Inflammatory macrophage (primary cell): ENCODE results near the gene TRANK1.
"Not testable (repeated sequence)": the region's sequence is repeated elsewhere in the genome, so short reads cannot be mapped to it uniquely, and the experiment has no call there.

Experiments
- DNase-seq, 2 donors: peaks; one replicate each; pipeline ENCODE4 v3.0.0-alpha.2; 2020 to 2022
- total RNA-seq, 18 experiments: gene quantifications; one replicate each; lab custom pipeline; 2026; ENCODE audit warnings: mixed read lengths in 6 of 18, inconsistent platforms in 2 of 18; lab: John Stamatoyannopoulos, UW

Gene TRANK1
- 21.2 to 77.7 (median 31.3) reads per million in 18 experiments for total RNA-seq

DNA sequence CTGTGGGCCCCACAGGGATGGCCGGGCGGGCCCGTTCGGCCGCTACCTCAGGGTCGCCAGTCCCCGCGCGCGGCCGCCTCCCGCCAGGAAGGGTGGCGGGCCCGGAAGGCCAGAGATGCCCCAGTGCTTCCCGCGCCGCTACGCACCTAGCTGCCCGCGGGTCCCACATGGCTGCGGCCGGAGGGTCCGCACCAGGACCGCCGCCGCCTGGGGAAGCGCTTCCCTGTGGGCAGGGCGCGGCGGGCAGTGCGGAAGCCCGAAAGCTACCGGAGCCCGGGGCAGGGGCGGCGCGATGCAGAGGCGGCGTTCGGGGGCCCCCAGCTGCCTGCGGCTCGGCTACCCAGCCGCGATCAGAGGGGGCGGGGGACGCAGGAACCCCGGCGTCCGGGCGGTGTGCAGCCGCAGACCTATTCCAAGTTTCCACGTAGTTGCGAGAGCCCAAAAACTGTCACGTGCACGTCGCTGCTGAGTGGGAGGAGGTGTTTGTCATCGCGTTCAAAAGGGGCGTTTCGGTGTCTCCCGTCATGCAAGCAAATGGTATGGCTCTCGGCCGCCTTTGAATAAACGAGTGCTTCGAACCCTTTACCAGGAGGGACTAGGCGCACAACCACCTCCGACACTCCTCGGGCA is at the start of gene TRANK1:
Gene TRANK1 (minus strand): TSS at position 414 of the 630 bp plus-strand sequence. CDS start 245 bp downstream, at position 169.
- DNase-seq = peak; percentile 84 to 85

GRCh38 chr3:36993326-36994283 is 48.8 kb upstream of the TRANK1 start, which contains the start of gene MLH1:
Gene MLH1 (plus strand): TSS chr3:36993518. CDS start chr3:36993548, 30 bp downstream.
- peak; percentile 95 to 100 for DNase-seq

DNA sequence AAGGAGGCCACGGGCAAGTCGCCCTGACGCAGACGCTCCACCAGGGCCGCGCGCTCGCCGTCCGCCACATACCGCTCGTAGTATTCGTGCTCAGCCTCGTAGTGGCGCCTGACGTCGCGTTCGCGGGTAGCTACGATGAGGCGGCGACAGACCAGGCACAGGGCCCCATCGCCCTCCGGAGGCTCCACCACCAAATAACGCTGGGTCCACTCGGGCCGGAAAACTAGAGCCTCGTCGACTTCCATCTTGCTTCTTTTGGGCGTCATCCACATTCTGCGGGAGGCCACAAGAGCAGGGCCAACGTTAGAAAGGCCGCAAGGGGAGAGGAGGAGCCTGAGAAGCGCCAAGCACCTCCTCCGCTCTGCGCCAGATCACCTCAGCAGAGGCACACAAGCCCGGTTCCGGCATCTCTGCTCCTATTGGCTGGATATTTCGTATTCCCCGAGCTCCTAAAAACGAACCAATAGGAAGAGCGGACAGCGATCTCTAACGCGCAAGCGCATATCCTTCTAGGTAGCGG is 48.0 kb upstream of the TRANK1 start, which contains the start of gene EPM2AIP1:
Gene EPM2AIP1 (minus strand): TSS at position 326 of the 520 bp plus-strand sequence. CDS start 54 bp downstream, at position 272.
- DNase-seq = peak in 1 of 2 donors; percentile 100

- peak; percentile 23 to 46 for DNase-seq
Observed at GRCh38 chr3:36991923-36992805, 47.3 kb upstream of the TRANK1 start.

GRCh38 chr3:36991147-36991546 is 46.3 kb upstream of the TRANK1 start:
- no peak for DNase-seq

DNA sequence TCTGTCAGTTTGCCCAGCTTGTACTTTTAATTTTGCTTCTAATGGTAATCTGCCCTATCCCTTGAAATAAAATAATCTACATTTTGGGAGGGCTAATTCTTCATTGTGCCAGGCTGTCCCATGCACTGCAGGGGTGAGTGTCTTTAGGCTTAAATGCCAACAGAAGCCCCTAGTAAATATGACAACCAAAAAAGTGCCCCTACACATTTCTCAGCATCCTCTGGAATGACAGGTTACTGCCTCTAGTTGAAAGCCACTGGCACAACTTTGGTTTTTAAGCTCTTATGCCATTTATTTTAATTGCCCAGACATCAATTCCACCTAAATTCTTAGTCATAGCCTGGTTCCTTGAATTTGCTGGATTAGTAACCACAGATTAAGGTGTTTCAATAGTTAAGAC is 44.7 kb upstream of the TRANK1 start:
- no peak for DNase-seq

- peak; percentile 33 to 67 for DNase-seq
Observed at GRCh38 chr3:36989005-36989404, 44.2 kb upstream of the TRANK1 start.

DNA sequence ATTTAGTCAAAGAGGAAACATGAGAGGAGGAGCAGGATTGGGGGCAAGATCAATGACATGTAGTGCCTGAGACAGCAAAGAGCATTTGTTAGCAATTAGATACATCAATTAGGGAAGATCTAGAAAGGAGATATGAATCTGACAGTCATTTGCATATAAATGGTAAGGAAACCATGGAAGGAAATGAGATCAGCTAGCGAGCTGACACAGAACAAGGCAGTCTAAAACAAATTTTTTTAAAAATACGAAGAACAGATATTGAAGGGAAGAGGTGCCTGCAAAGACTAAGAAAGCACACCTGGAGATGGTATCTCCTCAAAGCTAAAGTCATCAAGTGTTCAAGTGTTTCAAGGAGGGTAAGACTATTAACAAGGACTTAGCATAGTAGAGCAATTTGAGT is 43.5 kb upstream of the TRANK1 start:
- no peak for DNase-seq

DNA sequence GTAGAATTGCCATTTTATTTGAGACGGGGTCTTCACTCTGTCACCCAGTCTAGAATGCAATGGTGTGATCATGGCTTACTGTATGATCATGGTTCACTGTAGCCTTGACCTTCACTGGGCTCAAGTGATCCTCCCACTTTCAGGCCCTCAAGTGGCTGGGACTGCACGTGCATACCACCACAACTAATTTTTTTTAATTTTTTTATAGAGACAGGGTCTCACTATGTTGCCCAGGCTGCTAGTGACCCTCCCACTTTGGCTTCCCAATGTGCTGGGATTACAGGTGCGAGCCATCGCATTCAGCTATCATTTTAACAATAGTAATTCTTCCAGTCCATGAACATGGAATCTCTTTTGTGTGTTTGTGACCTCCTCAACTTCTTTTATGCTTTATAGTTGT is 36.2 kb upstream of the TRANK1 start:
- no peak for DNase-seq

GRCh38 chr3:36973139-36973538 is 28.3 kb upstream of the TRANK1 start:
- no peak for DNase-seq

- no peak for DNase-seq
Observed at GRCh38 chr3:36972163-36972562, 27.3 kb upstream of the TRANK1 start.

DNA sequence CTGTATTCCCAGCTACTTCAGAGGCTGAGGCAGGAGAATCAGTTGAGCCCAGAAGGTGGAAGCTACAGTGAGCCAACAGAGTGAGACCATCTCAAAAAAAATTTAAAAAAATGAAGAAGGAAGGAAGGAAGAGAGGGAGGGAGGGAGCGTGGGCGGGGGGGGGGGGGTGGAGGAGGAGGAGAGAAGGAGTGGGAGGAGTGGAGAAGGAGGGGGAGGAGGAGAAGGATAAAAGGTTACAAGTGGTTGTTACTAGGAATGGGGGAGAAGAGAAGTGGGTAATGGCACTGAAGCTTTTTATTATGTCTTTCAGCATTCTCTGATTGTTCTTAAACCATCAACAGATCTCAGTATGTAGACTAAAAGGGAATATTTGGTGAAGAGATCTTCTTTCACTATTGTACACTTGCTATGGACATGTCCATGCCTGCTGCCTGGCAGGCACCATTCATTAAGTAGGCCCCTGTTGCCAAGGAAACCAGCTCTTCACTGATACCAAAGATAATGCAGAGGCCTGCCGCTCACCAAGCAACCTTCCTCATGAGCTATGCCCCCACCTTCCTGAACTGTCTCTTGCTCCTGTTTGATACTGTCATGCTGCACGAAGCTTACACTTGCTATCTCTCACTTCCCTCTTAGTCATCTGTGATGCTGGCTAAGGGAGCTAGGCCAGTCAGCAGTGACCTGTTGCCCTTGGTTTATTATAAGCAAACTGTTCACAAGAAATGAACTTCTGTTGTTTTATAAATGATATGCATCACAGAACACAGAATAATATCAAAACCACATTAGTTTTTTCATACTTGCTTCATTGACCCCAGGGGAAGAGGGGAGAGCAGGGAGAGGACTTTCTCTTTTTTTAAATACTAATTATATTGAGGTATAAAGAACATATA is 24.9 kb upstream of the TRANK1 start:
- DNase-seq = peak; percentile 72 to 73

DNA sequence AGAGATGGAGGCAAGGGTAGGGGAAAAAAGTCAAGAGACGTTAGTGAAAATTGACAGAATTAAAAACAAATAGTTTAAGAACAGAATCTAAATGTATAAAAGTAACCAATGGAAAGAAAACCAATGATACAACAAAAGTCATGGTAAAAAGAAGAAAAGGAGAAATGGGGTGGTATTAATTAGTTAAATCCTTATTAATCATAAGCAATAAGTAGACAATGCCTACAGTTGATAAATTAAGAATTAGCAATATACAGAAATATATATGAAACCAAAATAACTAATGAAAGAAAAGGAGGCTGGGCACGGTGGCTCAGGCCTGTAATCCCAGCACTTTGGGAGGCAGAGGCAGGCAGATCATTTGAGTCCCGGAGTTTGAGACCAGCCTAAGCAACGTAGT is 24.2 kb upstream of the TRANK1 start:
- DNase-seq = no peak

- DNase-seq = no peak
Observed at GRCh38 chr3:36965440-36965839, 20.6 kb upstream of the TRANK1 start.

DNA sequence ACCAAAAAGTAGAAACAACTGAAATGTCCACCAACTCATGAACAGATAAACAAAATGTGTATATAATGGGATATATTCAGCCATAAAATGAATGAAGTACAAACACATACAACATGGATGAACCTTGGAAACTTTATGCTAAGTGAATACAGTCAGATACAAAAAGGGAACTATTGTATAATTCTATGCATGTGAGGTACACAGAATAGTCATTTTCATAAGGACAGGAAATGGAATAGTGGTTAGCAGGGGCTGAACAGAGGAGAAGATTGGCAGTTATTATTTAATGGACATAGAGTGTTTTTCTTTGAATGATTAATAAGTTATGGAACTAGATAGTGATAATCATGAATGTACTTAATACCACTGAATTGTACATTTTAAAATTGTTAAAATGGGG is 20.0 kb upstream of the TRANK1 start:
- DNase-seq = peak in 1 of 2 donors; percentile 47

DNA sequence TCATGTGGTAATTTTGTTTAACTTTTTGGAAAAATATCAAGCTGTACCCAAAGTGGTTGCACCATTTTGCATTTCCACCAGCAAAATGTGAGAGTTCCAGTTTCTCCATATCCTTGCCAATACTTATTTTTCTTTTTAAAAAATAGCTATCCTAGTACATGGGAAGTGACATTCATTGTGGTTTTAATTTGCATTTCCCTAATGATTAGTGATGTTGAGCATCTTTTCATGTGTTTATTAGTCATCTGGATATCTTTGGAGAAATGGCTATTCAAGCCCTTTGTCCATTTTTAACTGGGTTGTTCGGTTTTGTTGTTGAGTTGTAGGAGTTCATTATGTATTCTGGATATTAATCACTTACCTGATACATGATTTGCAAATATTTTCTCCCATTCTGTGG is 19.5 kb upstream of the TRANK1 start:
- no peak for DNase-seq

- not testable (repeated sequence) for DNase-seq
Observed at GRCh38 chr3:36963008-36963407, 18.2 kb upstream of the TRANK1 start.

- DNase-seq = no peak
Observed at GRCh38 chr3:36960502-36960901, 15.6 kb upstream of the TRANK1 start.

- no peak for DNase-seq
Observed at GRCh38 chr3:36959821-36960220, 15.0 kb upstream of the TRANK1 start.

DNA sequence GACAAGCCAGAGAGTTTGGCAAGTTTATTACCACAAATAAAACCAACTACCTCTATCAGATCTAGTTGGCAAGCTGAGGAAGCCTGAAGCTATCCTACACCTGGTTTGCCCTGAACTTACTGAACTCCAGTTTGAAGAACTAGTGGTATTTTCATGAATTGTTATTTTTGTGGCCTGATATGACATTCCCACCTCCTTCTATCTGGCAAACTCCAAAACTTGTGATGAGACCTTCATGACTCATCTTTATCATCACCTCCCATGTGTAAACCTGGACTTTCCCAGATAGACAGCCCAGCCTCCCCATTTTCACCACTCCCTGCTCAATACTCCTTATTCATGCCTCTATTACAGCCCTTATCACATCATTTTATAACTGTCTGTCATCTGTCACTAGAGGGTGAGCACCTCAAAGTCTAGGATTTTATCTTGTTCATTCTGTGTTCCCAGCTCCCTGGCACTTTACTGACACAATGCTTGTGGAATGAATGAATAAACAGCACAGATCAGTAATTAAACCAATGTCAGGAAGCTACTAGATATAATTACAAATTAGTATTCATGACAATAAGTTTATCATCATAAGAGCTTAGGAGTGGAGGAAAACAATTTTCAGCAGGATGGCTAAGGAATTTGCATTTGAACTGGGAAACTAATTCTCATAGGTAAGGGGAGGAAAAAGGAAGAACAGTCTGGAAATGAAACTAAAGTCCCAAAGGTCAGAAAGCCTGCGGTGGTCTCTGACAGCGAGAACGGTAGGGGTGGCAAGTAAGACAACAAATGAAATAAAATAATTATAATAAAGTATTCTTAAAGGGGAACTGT is 13.2 kb upstream of the TRANK1 start:
- DNase-seq = peak in 1 of 2 donors; percentile 9
